ENCODE data around the gene EN1. TPM values are rescaled to one million over a fixed set of nuclear protein-coding genes. Genes with fewer than 3 reads are reported as not detected.

The EN1 gene
- total RNA-seq, 2 experiments from 2014 or later, result not detected

- Histone ChIP-seq H3K4me3 (ENCODE audit: low read depth, low read length, poor library complexity, severe bottlenecking) (no peak overlapping the region), H3K79me2 (ENCODE audit: insufficient read depth, low read depth, low read length) (no peaks in the 10 kb centered on the region), H3K9me2 (ENCODE audit: insufficient read depth, low read length) (no peaks in the 10 kb centered on the region), H3K4me1 (ENCODE audit: insufficient read depth, low read length, poor library complexity, severe bottlenecking) (no peaks in the 10 kb centered on the region), H2AFZ (ENCODE audit: low read length) (no peak overlapping the region), H3K36me3 (ENCODE audit: insufficient read depth, low read length) (no peaks in the 10 kb centered on the region), H3K4me2 (ENCODE audit: low read length) (no peak overlapping the region), H3K27ac (ENCODE audit: low read depth, low read length, poor library complexity, severe bottlenecking) (no peak overlapping the region), H3K9me3 (ENCODE audit: low read length) (no peaks in the 10 kb centered on the region), H4K20me1 (ENCODE audit: insufficient read depth, low read length) (no peaks in the 10 kb centered on the region)
- no peak for DNase-seq (ENCODE audit: low spot score)
- ChIA-PET POLR2A (no interaction called here), CTCF (ENCODE audit: unreplicated experiment) (no interaction called here)
- BruUV-seq (replicated peaks), result no TSS peak
- intact Hi-C loops (cut with micrococcal nuclease; ENCODE audit: unreplicated experiment), result no loop called here
- TF ChIP-seq EZH2phosphoT487 (IDR thresholded peaks at IDR 0.05; ENCODE audit: borderline replicate concordance, low read depth, low read length) (no peak), CTCF (conservative IDR thresholded peaks at IDR 0.05; ENCODE audit: low read length) (no peak)
Measured at GRCh38 chr2:118832791-118833715, 14.4 kb downstream of the EN1 start.

GRCh38 chr2:118832071-118832790, 15.2 kb downstream of the EN1 start:
- Histone ChIP-seq H3K27ac (ENCODE audit: low read depth, low read length, poor library complexity, severe bottlenecking) (no peak overlapping the region), H3K79me2 (ENCODE audit: insufficient read depth, low read depth, low read length) (no peaks in the 10 kb centered on the region), H2AFZ (ENCODE audit: low read length) (no peak overlapping the region), H3K4me1 (ENCODE audit: insufficient read depth, low read length, poor library complexity, severe bottlenecking) (no peaks in the 10 kb centered on the region), H3K36me3 (ENCODE audit: insufficient read depth, low read length) (no peaks in the 10 kb centered on the region), H4K20me1 (ENCODE audit: insufficient read depth, low read length) (no peaks in the 10 kb centered on the region), H3K9me2 (ENCODE audit: insufficient read depth, low read length) (no peaks in the 10 kb centered on the region), H3K4me2 (ENCODE audit: low read length) (no peak overlapping the region), H3K9me3 (ENCODE audit: low read length) (no peaks in the 10 kb centered on the region), H3K4me3 (ENCODE audit: low read depth, low read length, poor library complexity, severe bottlenecking) (no peak overlapping the region)
- CTCF ChIA-PET (ENCODE audit: unreplicated experiment), result no interaction called here
- TF ChIP-seq CTCF (conservative IDR thresholded peaks at IDR 0.05; ENCODE audit: low read length), result no peak
- no peak for TF ChIP-seq EZH2phosphoT487 (IDR thresholded peaks at IDR 0.05; ENCODE audit: borderline replicate concordance, low read depth, low read length)
- no peak for DNase-seq (ENCODE audit: low spot score)
- POLR2A ChIA-PET, result no interaction called here
- BruUV-seq (replicated peaks), result no TSS peak
- intact Hi-C loops (cut with micrococcal nuclease; ENCODE audit: unreplicated experiment), result no loop called here

- no peak overlapping the region for H3K4me3 ChIP-seq (ENCODE audit: low read depth, low read length, poor library complexity, severe bottlenecking)
- no peaks in the 10 kb centered on the region for H3K4me1 ChIP-seq (ENCODE audit: insufficient read depth, low read length, poor library complexity, severe bottlenecking)
- no peaks in the 10 kb centered on the region for H3K79me2 ChIP-seq (ENCODE audit: insufficient read depth, low read depth, low read length)
- H3K9me3 ChIP-seq (ENCODE audit: low read length), result no peaks in the 10 kb centered on the region
- H3K36me3 ChIP-seq (ENCODE audit: insufficient read depth, low read length), result no peaks in the 10 kb centered on the region
- intact Hi-C loops (cut with micrococcal nuclease; ENCODE audit: unreplicated experiment), result no loop called here
- TF ChIP-seq EZH2phosphoT487 (IDR thresholded peaks at IDR 0.05; ENCODE audit: borderline replicate concordance, low read depth, low read length) (no peak), CTCF (conservative IDR thresholded peaks at IDR 0.05; ENCODE audit: low read length) (no peak)
- H3K27ac ChIP-seq (ENCODE audit: low read depth, low read length, poor library complexity, severe bottlenecking), result no peak overlapping the region
- DNase-seq (ENCODE audit: low spot score), result no peak
- no peak overlapping the region for H3K4me2 ChIP-seq (ENCODE audit: low read length)
- H3K9me2 ChIP-seq (ENCODE audit: insufficient read depth, low read length), result no peaks in the 10 kb centered on the region
- ChIA-PET POLR2A (no interaction called here), CTCF (ENCODE audit: unreplicated experiment) (no interaction called here)
- BruUV-seq (replicated peaks), result no TSS peak
- no peaks in the 10 kb centered on the region for H4K20me1 ChIP-seq (ENCODE audit: insufficient read depth, low read length)
- no peak overlapping the region for H2AFZ ChIP-seq (ENCODE audit: low read length)
Measured at GRCh38 chr2:118830881-118831280, 16.6 kb downstream of the EN1 start.

All from OCI-LY7 (cell line).